Liver (tissue), 3 donors: Measurements from ENCODE around the gene AFAP1.

Experiments used
- CTCF ChIP-seq: fragments of 150-350 bp; IDR thresholded peaks from 2 replicates; pipeline ENCODE4 v1.5.1; 2017; ENCODE audit warnings: improper control_type of control experiment, low read depth, low read length; ENCODE audit not compliant: missing input control
- EGR1 ChIP-seq, 2 donors: IDR thresholded peaks; 2 replicates each; pipeline ENCODE4 v1.6.1; 2016 to 2018; ENCODE audit warnings: antibody characterized with exemption in 2 of 2, low read depth in 2 of 2
- MAX ChIP-seq: IDR thresholded peaks from 2 replicates; pipeline ENCODE4 v1.6.1; 2016; ENCODE audit warnings: antibody characterized with exemption
- donor health status: healthy.
- donor health status: healthy.

GRCh38 chr4:7841071-7841470 lies 98.6 kb downstream of the AFAP1 start:
- no peak for TF ChIP-seq CTCF
- TF ChIP-seq EGR1 (IDR thresholded peaks at IDR 0.05; ENCODE audit: low read depth in 2 of 2), result no peak
- no peak for TF ChIP-seq MAX
